HG02610 (cell line): Measurements from ENCODE around the gene HPN.

Source experiments
- ATAC-seq: cut with Tn5 transposase; IDR thresholded peaks from one replicate; pipeline ENCODE4 v1.9.1; 2021; ENCODE audit warnings: mild to moderate bottlenecking, moderate library complexity; ENCODE audit not compliant: unreplicated experiment

The HPN gene

DNA sequence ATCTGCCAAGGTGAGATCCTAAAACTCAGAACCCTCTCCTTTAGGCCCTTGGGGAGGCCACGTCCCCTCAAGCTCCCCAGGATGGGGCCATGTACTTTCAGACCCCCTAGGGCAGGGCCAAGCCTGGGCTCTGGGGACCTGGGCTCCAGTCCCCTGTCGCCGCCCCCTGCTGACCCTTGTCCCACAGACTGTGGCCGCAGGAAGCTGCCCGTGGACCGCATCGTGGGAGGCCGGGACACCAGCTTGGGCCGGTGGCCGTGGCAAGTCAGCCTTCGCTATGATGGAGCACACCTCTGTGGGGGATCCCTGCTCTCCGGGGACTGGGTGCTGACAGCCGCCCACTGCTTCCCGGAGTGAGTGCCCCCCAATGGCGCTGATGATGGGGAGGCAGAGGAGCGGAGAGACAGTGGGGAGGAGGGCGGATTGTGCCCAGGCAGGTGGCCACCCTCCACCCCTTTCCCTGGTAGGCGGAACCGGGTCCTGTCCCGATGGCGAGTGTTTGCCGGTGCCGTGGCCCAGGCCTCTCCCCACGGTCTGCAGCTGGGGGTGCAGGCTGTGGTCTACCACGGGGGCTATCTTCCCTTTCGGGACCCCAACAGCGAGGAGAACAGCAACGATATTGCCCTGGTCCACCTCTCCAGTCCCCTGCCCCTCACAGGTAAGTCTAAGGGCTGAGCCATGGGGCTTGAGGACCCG is 18.8 kb downstream of the HPN start:
- no peak for ATAC-seq

DNA sequence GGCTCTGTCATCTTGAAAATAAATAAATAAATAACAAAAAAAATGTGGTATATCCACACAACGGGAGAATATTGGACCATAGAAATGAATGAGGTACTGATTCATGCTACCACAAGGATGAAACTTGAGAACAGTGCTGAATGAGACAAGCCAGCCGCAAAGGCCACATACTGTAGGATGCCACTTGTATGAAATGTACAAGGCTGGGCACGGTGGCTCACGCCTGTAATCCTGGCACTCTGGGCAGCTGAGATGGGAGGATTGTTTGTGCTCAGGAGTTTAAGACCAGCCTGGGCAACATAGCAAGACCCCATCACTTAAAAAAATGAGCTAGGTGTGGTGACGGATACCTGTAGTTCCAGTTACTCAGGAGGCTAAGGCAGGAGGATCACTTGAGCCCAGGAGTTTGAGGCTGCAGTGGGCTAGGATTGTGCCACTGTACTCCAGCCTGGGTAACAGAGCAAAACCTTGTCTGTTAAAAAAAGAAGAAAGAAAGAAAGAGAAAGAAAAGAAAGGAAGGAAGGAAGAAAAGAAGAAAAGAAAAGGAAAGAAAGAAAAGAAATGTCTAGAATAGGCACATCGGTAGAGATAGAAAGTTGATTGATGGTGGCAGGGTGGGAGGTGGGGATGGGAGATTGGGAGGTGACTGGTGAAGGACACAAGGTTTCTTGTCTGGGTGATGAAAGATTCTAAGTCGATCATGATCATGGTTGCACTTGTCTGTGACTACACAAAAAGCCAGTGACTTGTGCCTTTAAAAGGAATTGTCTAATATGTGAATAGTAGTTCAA is 20.3 kb downstream of the HPN start:
- no peak for ATAC-seq

DNA sequence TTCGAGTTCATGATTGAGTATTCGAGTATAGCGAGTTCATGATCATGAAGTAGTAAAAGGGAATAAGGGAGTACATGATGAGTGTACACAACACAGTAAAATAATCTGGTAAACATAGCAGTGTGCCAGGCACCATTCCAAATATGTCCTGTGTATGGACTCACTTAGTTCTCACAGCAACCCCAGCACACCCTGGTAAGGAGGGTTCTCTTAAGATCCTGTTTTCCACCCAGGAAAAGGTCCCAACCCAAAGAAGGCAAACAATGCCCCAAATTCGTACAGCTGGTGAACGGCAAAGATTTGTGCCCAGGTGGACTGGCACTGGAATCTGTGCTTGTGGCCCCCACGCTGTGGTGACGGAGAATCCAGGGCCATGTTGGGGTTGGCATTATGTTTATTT is 21.4 kb downstream of the HPN start:
- no peak for ATAC-seq

DNA sequence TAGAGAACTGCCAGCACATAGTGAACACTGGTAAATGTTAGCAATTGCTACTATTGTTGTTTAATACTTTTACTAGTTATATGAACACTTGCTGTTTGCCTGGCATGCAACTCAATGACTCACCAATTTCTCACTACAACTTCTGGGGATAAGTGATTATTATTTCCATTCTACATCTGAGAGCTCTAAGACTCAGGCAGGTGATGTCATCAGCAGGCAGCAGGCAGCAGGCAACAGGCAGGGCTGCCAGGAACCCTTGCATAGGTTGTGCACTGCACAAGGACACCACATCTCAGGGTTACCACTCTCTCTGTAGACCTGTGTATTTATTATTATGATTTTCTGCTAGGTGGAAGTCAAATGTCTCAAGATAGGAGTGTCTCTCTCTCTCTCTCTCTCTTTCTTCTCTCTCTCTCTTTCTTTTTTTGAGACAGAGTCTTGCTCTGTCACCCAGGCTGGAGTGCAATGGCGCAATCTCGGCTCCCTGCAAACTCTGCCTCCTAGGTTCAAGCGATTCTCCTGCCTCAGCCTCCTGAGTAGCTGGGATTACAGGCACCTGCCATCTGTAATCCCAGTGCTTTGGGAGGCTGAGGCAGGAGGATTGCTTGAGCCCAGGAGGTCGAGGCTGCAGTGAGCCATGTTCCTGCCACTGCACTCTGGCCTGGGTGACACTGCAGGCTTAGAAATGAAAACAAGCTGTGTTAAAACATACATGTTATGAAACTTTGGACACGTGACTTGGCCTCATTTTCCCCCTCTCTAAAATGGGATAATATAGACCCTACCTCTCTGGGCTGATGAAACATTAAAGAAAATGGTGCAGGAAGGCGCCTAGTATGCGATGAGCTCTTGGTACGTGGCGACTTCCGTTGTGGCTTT is 22.7 kb downstream of the HPN start:
- ATAC-seq = no peak

DNA sequence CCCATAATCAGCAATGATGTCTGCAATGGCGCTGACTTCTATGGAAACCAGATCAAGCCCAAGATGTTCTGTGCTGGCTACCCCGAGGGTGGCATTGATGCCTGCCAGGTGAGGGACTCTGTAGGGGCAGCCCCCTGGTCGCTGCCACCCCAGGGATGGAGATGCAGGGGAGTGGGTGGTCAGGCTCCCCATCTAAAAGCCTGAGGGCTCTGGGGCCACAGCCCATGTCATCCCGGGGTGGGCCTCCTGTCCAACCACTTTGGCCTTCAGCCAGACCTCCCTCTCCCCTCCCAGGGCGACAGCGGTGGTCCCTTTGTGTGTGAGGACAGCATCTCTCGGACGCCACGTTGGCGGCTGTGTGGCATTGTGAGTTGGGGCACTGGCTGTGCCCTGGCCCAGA is 24.1 kb downstream of the HPN start:
- ATAC-seq = no peak

DNA sequence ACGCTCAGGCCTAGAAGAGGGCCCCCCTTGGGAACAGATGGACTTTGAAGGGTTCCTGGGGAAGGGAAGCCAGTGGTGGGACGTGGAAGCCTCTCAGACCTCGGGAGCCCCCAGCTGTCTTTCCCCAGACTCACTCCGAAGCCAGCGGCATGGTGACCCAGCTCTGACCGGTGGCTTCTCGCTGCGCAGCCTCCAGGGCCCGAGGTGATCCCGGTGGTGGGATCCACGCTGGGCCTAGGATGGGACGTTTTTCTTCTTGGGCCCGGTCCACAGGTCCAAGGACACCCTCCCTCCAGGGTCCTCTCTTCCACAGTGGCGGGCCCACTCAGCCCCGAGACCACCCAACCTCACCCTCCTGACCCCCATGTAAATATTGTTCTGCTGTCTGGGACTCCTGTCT is 24.6 kb downstream of the HPN start:
- ATAC-seq = no peak

DNA sequence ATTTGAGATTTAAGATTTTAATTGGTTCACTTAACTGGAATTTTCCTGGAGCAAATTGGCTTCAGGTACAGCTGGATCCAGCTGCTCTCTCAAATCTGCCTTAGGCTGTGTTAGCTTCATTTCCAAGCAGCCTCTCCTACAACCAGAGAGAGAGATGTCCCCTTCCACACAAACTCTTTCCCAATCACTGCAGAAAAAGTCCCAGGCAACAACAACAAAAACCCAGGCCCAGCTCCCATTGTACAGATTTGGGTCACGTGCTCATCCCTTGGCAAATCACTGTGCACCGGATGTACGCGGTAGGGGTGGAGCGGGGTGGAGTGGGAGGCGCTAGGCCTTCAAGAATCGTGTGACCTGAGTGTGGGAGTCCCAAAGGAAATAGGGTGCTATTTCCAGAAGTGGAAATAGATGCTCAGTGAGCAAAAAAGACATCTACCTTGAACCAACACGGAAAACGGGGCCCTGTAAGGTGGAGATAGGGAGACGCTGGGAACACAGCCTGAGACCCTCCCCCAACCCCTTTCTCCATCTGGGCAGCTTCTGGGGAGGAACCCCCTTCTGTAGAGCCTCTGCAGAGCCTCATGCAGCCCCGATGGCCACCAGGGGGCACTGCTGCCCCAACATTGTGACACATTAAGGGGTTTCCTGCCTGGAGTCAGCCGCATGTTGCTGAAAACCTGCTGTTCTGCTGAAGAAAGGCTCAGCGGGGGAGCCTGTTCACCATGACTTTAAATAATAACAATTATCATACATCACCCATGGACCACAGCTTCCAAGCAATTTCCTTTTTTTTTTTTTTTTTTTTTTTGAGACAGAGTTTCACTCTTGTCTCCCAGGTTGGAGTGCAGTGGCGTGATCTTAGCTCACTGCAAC is 25.4 kb downstream of the HPN start:
- peak; percentile 59 for ATAC-seq

DNA sequence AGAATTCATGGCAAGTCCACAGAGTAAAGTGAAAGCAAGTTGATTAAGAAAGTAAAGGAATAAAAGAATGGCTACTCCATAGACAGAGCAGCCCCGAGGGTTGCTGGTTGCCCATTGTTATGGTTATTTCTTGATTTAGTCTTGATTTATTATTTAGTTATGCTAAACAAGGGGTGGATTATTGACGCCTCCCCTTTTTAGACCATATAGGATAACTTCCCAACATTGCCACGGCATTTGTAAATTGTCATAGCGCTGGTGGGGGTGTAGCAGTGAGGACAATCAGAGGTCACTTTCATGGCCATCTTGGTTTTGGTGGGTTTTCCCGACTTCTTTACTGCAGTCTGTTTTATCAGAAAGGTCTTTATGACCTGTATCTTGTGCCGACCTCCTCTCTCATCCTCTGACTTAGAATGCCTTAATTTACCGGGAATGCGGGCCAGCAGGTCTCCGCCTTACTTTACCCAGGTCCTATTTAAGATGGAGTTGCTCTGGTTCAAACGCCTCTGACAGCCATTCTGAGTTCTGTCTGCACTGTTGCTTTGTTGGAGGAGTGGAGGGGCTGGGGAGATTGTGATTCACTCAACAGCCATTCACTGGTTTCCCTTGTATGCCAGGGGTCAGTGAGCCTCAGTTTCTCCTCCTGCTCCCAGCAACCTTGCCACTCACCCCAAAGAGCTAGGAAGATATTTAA is 27.6 kb downstream of the HPN start:
- ATAC-seq = no peak

DNA sequence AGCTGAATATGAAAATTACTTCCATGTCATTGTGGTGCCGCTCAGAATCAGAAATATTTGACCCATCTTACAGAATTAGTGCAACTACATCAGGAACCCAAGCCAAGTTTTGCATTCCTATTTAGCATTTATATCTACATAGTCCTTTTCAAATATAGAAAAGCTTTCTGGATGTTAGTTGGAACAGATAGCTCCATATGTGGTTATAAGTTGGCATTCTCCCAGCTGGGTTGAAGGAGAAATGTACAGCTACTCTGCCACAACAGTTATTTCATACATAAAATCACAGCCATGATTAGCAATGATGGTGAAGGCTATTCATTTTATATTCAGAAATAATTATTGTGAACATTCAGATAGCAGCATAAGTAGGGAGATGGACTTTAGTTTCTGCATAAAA is 28.2 kb downstream of the HPN start:
- ATAC-seq = no peak

DNA sequence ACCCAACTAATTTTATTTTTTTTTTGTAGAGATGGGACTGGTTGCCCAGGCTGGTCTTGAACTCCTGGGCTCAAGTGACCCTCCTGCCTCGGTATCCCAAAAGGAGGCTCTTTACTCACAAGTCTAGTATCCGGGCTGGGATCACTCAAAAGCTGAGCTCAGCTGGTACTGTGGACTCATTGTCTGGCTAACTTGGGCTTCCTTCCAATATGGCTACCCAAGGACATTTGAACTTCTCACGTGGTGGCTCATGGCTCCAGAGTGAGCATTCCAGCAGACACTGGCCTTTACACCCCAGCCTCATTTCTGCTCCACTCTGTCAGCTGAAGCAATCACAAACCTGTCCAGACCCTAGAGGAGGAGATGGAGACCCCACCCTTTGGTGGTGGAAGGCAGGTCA is 28.9 kb downstream of the HPN start:
- ATAC-seq = no peak

DNA sequence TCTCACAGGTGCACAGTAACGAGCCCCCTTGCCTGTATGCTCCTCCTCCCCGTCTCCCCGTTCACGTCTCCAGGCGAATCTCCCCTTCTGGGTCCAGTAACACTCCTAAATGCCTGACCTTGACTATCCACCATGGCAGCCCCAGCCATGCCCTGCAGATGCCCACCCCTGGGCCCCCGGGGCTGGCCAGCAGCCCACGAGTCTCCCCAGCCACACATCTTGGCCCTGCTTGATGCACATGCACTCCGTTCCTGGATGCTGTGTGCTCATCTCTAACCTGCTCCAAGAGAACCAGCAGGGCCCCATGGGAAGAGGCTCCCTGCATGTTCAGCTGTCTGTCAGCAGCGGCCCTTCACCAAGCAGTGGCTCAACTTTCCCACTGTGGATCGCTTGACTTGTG is 32.0 kb downstream of the HPN start:
- no peak for ATAC-seq

DNA sequence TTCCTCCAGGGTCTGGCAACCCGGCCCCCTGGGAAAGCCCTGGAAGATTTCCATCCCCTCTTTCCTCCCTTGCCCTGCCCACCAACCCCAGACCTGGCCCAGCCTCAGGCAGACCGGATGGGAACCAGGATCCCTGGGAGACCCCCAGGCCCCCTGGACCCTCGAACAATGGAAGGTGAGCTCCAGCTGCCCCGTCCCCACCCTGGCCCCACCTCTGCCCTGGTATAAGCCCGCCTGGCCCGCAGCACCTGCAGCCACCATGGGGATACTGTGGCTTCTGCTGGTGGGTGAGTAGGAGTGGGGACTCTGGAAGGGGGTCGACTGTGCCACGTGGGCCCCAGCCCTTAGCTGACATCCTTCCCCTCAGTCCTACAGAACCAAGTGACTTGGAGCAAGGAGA is 32.4 kb downstream of the HPN start:
- ATAC-seq = no peak

DNA sequence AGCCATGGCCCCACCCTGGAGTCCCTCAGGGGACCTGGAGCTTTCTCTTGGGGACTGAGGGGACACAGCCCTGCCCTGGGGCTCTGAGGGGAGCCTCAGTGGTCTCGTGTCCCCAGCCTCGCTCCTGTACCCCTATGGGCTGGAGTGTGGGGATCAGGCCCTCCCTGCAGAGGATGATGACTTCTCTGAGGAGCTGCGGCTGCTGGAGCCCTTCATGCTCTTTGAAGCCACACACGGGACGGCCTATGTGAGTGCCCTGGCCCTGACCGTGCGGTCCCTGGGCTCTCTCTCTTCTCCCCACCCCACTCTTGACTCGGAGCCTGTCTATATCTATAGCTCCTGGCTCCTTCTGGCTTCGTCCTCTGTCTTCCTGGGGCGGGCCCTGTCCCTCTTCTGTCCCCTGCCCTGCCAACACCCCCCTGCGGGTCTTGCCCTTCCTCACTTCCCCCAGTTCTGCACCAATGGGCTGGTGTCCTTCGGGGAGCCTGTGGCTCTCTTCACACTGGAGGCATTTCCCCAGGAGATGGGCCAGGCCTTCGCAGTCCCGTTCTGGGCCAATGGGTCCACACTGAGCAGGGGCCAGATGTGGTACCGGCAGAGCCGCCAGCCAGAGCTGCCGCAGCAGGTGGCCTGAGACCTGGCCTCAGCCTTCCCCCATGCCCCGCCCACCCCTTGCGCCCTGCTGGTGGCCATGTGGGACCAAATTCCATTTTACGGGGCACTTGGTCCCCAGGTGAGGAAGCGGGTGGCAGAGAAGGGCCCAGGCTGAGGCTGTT is 33.1 kb downstream of the HPN start:
- ATAC-seq = no peak

DNA sequence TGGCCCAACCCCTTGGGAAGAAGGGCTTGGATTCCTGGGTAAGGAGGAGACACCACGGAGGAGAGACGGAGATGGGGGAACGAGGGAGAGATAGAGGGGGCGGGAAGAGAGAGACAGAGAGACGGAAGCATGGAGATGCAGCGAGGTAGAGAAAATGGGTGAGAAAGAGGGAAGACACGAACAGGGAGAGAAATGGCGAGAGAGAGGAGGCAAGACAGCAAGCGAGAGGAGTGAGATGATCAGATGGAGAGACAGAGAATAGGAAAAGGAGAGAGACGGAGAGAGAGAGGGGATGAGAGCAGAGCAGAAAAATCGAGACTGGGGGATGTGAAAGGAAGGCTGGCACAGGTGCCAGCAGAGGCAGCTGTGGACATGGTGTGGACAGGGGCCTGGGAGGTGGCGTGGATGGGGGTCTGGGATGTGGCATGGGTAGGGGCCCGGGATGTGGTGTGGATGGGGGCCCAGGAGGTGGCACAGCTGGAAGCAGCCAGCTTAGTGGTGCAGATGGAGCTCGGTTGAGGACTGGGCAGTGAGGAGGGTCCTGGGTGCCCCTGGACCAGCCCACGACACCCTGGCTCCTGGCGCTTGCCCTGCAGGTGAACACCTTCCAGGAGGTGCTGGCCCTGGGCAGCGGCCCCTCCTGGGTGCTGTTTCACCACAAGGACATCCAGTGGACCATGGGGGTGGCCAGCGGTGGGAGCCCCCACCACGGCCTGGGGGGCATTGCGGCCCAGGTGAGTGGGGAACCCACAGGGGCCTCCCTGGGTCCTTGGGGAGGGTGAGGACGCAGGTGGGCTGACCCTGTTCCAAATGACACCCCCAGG is 33.9 kb downstream of the HPN start:
- no peak for ATAC-seq

DNA sequence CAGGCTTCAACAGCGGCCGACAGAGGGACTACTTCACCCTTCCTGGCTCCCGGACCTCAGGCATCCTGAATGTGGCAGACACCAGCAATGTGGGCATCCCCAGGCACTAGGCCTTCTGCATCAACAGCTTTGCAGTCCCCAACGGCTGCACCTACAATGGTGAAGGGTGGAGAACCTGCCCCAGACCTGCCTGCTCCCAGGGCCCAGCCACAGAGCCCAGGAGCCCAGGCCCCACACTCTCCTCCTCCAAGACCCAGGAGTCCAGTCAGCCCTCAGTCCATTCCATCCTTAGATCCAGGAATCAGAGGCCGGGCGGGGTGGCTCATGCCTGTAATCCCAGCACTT is 34.5 kb downstream of the HPN start:
- ATAC-seq = no peak

DNA sequence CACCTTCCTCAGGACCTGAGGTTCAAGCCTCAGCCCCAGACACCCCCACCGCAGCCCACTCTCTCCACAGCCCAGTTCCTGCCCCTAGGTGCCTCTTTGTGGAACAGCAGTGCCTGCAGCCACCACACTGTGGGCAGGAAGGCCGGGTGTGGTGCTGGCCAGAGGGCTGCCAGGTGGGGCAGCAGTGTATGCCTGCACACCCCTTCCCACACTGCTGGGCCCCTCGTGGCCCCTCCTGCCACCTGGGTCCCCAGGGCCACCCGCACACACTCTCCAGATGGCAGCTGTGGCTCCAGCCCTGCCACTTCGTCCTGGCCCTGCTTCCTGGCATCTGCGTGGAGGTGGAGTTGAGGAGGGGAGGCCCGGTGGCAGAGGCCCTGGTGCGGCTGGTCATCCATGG is 35.1 kb downstream of the HPN start:
- ATAC-seq = no peak

DNA sequence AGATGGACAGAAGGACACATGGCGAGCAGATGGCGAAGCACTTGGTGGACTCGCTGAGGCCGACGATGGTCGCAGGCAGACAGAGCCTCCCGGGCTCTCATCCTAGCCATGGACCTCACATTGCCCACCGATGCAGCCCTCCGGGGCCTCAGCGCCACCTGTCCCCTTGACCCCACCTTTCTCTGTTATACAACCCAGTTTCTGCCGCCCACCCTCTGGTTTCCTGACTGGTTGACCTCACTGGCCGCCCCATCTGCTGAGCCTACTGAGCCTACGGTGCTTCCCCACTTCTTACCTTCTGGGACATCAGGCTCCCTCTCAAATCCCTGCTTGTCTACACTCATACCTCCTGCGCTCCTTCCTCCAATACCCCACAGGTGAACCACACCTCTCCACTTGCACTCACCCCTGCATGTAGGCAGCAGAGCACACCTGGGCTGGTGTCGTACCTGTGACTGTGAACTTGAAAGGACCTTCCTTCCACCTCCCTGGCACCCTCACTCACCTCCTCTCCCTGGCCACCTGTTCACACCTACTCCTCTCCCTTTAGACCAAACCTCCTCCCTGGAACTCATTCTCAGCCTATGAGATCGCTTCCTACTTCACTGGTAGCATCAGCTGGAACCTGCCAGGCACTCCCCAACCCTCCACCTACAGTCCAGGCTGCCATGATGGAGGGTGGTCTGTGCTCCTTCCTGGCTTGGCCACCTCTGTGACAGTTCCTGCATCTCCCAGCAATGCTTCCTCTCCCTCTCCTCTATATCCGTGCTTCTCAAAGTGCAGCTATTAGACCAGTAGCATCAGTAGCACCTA is 36.1 kb downstream of the HPN start:
- no peak for ATAC-seq

DNA sequence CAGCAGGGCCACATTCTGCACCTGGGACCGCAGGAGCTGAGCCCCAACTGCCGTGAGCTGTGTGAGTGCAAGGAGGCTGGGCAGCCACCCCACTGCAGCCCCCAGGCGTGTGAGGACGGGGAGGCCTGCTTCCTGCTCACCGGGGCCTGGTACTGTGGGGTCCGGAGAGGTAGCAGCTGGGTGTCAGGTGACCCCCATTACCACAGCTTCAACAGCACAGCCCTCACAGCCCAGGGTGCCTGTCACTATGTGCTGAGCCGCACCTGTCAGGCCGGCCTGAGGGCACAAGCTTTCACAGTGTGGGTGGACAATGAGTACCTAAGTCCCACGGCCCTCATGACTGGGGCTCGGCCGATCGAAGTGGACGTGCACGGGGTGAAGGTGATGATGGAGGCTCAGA is 38.3 kb downstream of the HPN start:
- ATAC-seq = no peak
